HepG2 (cell line): ENCODE results near the gene CDK6. TPM values are rescaled to one million over a fixed set of nuclear protein-coding genes. Genes with fewer than 3 reads are reported as not detected.

ENCODE experiments used
- ATAC-seq: fragments of 200-7000 bp; cut with Tn5 transposase; 3 replicates; pipeline ENCODE4 v1.9.1; 2020; ENCODE audit warnings: mild to moderate bottlenecking, moderate library complexity
- BruUV-seq: library from RNA; stranded (reverse); fragments of 400-500 nt; replicated peaks from 2 replicates; lab custom pipeline; 2021; lab: Mats Ljungman, UMichigan
- CTCF ChIA-PET: fragments of 300-600 bp; formaldehyde crosslinking; extraction: SDS; loops from one replicate; lab custom pipeline; 2021; ENCODE audit warnings: low total read pairs, inconsistent platforms, low intra/inter-chr PET ratio; lab: Yijun Ruan, JAX
- POLR2A ChIA-PET: fragments of 350-600 bp; sonication (Branson Sonifier 250); formaldehyde crosslinking; loops from one replicate; lab custom pipeline; 2020; ENCODE audit warnings: antibody characterized with exemption, inconsistent platforms; lab: Yijun Ruan, JAX
- DNase-seq: peaks from one replicate; pipeline ENCODE4 v3.0.0-alpha.2; 2015; ENCODE audit warnings: low spot score
- FAIRE-seq: peaks from 3 replicates; lab custom pipeline; 2011; peaks lifted over from hg19 to GRCh38; lab: Jason Lieb, UNC
- H2AFZ ChIP-seq: one replicate; pipeline ENCODE4 v1.6.1; 2011; ENCODE audit warnings: low read length, inconsistent platforms
- H3K27ac ChIP-seq: fragments of 300-600 bp; 3 replicates; pipeline ENCODE4 v1.8.0; 2011; ENCODE audit warnings: mixed run types, mild to moderate bottlenecking, mixed read lengths, low read length, inconsistent platforms; ENCODE audit not compliant: insufficient read depth; ENCODE audit errors: extremely low read length
- H3K27me3 ChIP-seq, 2 experiments: fragments of 200-600 bp in 1 of 2; 2 replicates in 1 of 2; 3 replicates in 1 of 2; pipeline versions ENCODE4 v1.6.0 to v1.8.0; 2011; ENCODE audit warnings: low read length in 2 of 2, mild to moderate bottlenecking in 2 of 2, moderate library complexity in 2 of 2, inconsistent platforms in 1 of 2; ENCODE audit not compliant: insufficient read depth in 2 of 2, control insufficient read depth in 1 of 2
- H3K36me3 ChIP-seq, 2 experiments: fragments of 200-600 bp in 1 of 2; replicated peaks in 1 of 2; 2 replicates in 1 of 2; 3 replicates in 1 of 2; pipeline versions ENCODE4 v1.5.1 to v1.8.0; 2011; ENCODE audit warnings: low read length in 2 of 2, inconsistent platforms in 1 of 2; ENCODE audit not compliant: insufficient read depth in 2 of 2, control insufficient read depth in 1 of 2
- H3K4me1 ChIP-seq: 2 replicates; pipeline ENCODE4 v1.5.1; 2012; ENCODE audit warnings: low read length, inconsistent platforms; ENCODE audit not compliant: insufficient read depth
- H3K4me2 ChIP-seq: 2 replicates; pipeline ENCODE4 v1.6.0; 2011; ENCODE audit warnings: low read depth, low read length, inconsistent platforms
- H3K4me3 ChIP-seq, 3 experiments: fragments of 200-600 bp in 1 of 3; sonication (generic), shearing (Covaris generic) in 1 of 3; replicated peaks in 1 of 3; 2 replicates each; pipeline ENCODE4 v1.5.1; 2011 to 2016; ENCODE audit warnings: low read length in 3 of 3, inconsistent platforms in 2 of 3, low read depth in 2 of 3, mild to moderate bottlenecking in 2 of 3, control low read depth in 1 of 3, mixed read lengths in 1 of 3; ENCODE audit not compliant: insufficient read depth in 1 of 3
- H3K79me2 ChIP-seq: one replicate; pipeline ENCODE4 v1.6.1; 2011; ENCODE audit warnings: low read length, inconsistent platforms; ENCODE audit not compliant: insufficient read depth
- H3K9ac ChIP-seq: 2 replicates; pipeline ENCODE4 v1.6.0; 2011; ENCODE audit warnings: mild to moderate bottlenecking, low read depth, low read length, inconsistent platforms; ENCODE audit not compliant: insufficient read depth
- H3K9me3 ChIP-seq: 2 replicates; pipeline ENCODE4 v1.5.1; 2012; ENCODE audit warnings: mild to moderate bottlenecking, low read length
- H4K20me1 ChIP-seq: 2 replicates; pipeline ENCODE4 v1.6.0; 2011; ENCODE audit warnings: inconsistent platforms, mild to moderate bottlenecking, low read length, moderate library complexity; ENCODE audit not compliant: insufficient read depth
- BCLAF1 ChIP-seq: fragments of 450-650 bp; IDR thresholded peaks from 2 replicates; pipeline ENCODE4 v1.6.1; 2017; ENCODE audit warnings: mild to moderate bottlenecking
- CEBPB ChIP-seq: IDR thresholded peaks from 2 replicates; pipeline ENCODE4 v1.6.1; 2011; ENCODE audit warnings: low read depth, low read length, improper control_type of control experiment, borderline replicate concordance
- CREB1 ChIP-seq, 2 experiments: fragments of 450-650 bp in 1 of 2; IDR thresholded peaks; 2 replicates each; pipeline ENCODE4 v1.6.1; 2016 to 2017; ENCODE audit warnings: control low read depth in 1 of 2, mild to moderate bottlenecking in 1 of 2, missing compliant biosample characterization in 1 of 2, missing genetic modification characterization in 1 of 2
- HNF4A ChIP-seq: sonication (generic); formaldehyde crosslinking; IDR thresholded peaks from 2 replicates; pipeline ENCODE4 v1.4.0; 2020; ENCODE audit warnings: missing genetic modification reagents
- ISL2 ChIP-seq: sonication (generic); formaldehyde crosslinking; IDR thresholded peaks from 2 replicates; pipeline ENCODE4 v1.5.0; 2020; ENCODE audit warnings: missing genetic modification reagents
- POLR2AphosphoS5 ChIP-seq: IDR thresholded peaks from 2 replicates; pipeline ENCODE4 v1.6.1; 2012; ENCODE audit warnings: low read depth, low read length
- RARA ChIP-seq: IDR thresholded peaks from 2 replicates; pipeline ENCODE4 v1.6.1; 2016; ENCODE audit warnings: missing genetic modification reagents, missing compliant biosample characterization
- TAF1 ChIP-seq: sonication (generic); formaldehyde crosslinking; IDR thresholded peaks from 2 replicates; pipeline ENCODE4 v1.4.0; 2020; ENCODE audit warnings: missing genetic modification reagents
- TSC22D2 ChIP-seq: sonication (generic); formaldehyde crosslinking; IDR thresholded peaks from 2 replicates; pipeline ENCODE4 v1.5.1; 2020; ENCODE audit warnings: missing genetic modification reagents, mild to moderate bottlenecking, borderline replicate concordance
- ZNF460 ChIP-seq: sonication (generic); formaldehyde crosslinking; IDR thresholded peaks from 2 replicates; pipeline ENCODE4 v1.5.1; 2020; ENCODE audit warnings: missing genetic modification reagents, mild to moderate bottlenecking, borderline replicate concordance
- ZNF691 ChIP-seq: sonication (generic); formaldehyde crosslinking; IDR thresholded peaks from 2 replicates; pipeline ENCODE4 v1.4.0; 2020; ENCODE audit warnings: missing genetic modification reagents, low read depth, mild to moderate bottlenecking, borderline replicate concordance
- ZNF737 ChIP-seq: sonication (generic); formaldehyde crosslinking; IDR thresholded peaks from 2 replicates; pipeline ENCODE4 v1.5.0; 2020; ENCODE audit warnings: missing genetic modification reagents, mild to moderate bottlenecking, borderline replicate concordance
- WGBS: methylation state at CpG from one replicate; pipeline ENCODE4 v1.1.6; 2017; ENCODE audit warnings: low lambda C conversion rate; 5-methylcytosine and 5-hydroxymethylcytosine counted together
- in situ Hi-C: cut with HindIII; loops from 2 replicates; pipeline ENCODE4 v1.10.0; 2017; ENCODE audit warnings: low pct_unique_long_range_greater_than_20kb; ENCODE audit not compliant: extremely low pct_ligation_motif_present
- intact Hi-C: fragments of 100-400 bp; cut with micrococcal nuclease; formaldehyde crosslinking; loops from one replicate; pipeline ENCODE4 v1.10.0; 2022; ENCODE audit not compliant: unreplicated experiment
- polyA plus RNA-seq, 8 experiments: library from polyadenylated mRNA; depleted of rRNA in 3 of 8; stranded (reverse) in 7 of 8; unstranded in 1 of 8; fragments of >200 nt; fragmentation: Illumina TruSeq in 4 of 8; extraction: Trizol in 4 of 8; gene quantifications; 2 replicates each; pipeline versions ENCODE4 v1.2.1 to v1.2.3, GENCODE V29; 2011 to 2016; ENCODE audit warnings: low read depth in 4 of 8, missing spikeins in 1 of 8, mixed read lengths in 1 of 8; ENCODE audit not compliant: insufficient read depth in 1 of 8
- total RNA-seq, 5 experiments: library from RNA; depleted of rRNA; stranded (reverse); fragments of >200 nt; fragmentation: Illumina TruSeq; extraction: Trizol; gene quantifications; 2 replicates each; pipeline ENCODE4 v1.2.3, GENCODE V29; 2016; ENCODE audit warnings: low read depth in 1 of 5

The CDK6 gene
- total and polyA plus RNA-seq, 2 of the 13 experiments (the other 11 are each of a cell fraction or from before 2014, with no cell fraction given): 34.6 to 90.8 TPM

GRCh38 chr7:92749832-92750446 is 86.4 kb downstream of the CDK6 start:
- WGBS: 92% methylated on average over 2 of the region's 2 CpGs
- Histone ChIP-seq H3K4me2 (peak overlapping the region; percentile 1; the same call in 1 of the 2 replicates), H3K27ac (peak overlapping the region; percentile 43), H3K36me3 (peaks cover 1 to 13% of the 10 kb centered on the region in 2 experiments; a peak in 3 of 5 replicates), H4K20me1 (no peaks in the 10 kb centered on the region; the same call in 1 of the 2 replicates), H2AFZ (no peak overlapping the region), H3K9ac (no peak overlapping the region), H3K4me1 (peaks cover 54% of the 10 kb centered on the region), H3K9me3 (no peaks in the 10 kb centered on the region), H3K79me2 (peaks cover 88% of the 10 kb centered on the region), H3K27me3 (no peaks in the 10 kb centered on the region), H3K4me3 (no peak overlapping the region; a peak in 1 of 6 replicates)
- ATAC-seq: no peak
- intact Hi-C loops: loop anchor here (5.0 kb wide), 1 partner anchor 82 kb away; no protein-coding TSS in a partner anchor
- TF ChIP-seq TSC22D2 (no peak), HNF4A (CRISPR knock-in tag) (peak; percentile 31; the same call in 1 of the 2 replicates)
- ChIA-PET POLR2A (interaction anchor here (1.0 kb wide), 1 partner anchor 54 kb away, joined by 5 read pairs; no protein-coding TSS in a partner anchor), CTCF (no interaction called here)
- no peak for FAIRE-seq
- BruUV-seq: no TSS peak
- peak; percentile 15 for DNase-seq
- in situ Hi-C loops: no loop called here

GRCh38 chr7:92749327-92749755 is 87.0 kb downstream of the CDK6 start:
- Histone ChIP-seq H3K27me3 (no peaks in the 10 kb centered on the region), H3K4me3 (no peak overlapping the region), H4K20me1 (no peaks in the 10 kb centered on the region; the same call in 1 of the 2 replicates), H3K9me3 (no peaks in the 10 kb centered on the region), H2AFZ (no peak overlapping the region), H3K79me2 (peaks cover 91% of the 10 kb centered on the region), H3K9ac (no peak overlapping the region), H3K27ac (peak overlapping the region; percentile 43), H3K36me3 (peaks cover 1 to 13% of the 10 kb centered on the region in 2 experiments; a peak in 4 of 5 replicates), H3K4me1 (peaks cover 54% of the 10 kb centered on the region), H3K4me2 (0 out of 2 replicates have a peak overlapping the region, but pooled peaks have one; percentile 1)
- intact Hi-C loops: no loop called here
- no peak for FAIRE-seq
- POLR2A ChIA-PET: interaction anchor here (1.0 kb wide), 1 partner anchor 54 kb away, joined by 5 read pairs; no protein-coding TSS in a partner anchor
- CTCF ChIA-PET: no interaction called here
- in situ Hi-C loops: no loop called here
- no peak for DNase-seq
- no peak for ATAC-seq
- BruUV-seq: no TSS peak
- no peak for TF ChIP-seq POLR2AphosphoS5
- no peak for TF ChIP-seq BCLAF1
- TF ChIP-seq CREB1 (IDR thresholded peaks at IDR 0.05): no peak
- 0 out of 2 replicates have a peak, but pooled peaks have one; percentile 16 for TF ChIP-seq CREB1 (CRISPR knock-in tag; IDR thresholded peaks at IDR 0.05)
- no peak for TF ChIP-seq ISL2 (CRISPR knock-in tag)
- TF ChIP-seq CEBPB: peak; percentile 32; the same call in 1 of the 2 replicates
- no peak for TF ChIP-seq TAF1 (CRISPR knock-in tag)
- 0 out of 2 replicates have a peak, but pooled peaks have one; percentile 15 for TF ChIP-seq RARA (CRISPR knock-in tag)
- TF ChIP-seq ZNF691 (CRISPR knock-in tag): no peak
- TF ChIP-seq ZNF737: no peak
- peak; percentile 58; the same call in 1 of the 2 replicates for TF ChIP-seq ZNF460 (CRISPR knock-in tag)
